HG03565 (cell line): ENCODE measurements around the gene VCX3B.
"Not testable (repeated sequence)": the region's sequence is repeated elsewhere in the genome, so short reads cannot be mapped to it uniquely, and the experiment has no call there.

Source experiments
- ATAC-seq: cut with Tn5 transposase; IDR thresholded peaks from one replicate; pipeline ENCODE4 v1.9.1; 2021; ENCODE audit warnings: mild to moderate bottlenecking, moderate library complexity; ENCODE audit not compliant: unreplicated experiment

The VCX3B gene

GRCh38 chrX:8464530-8464929 lies at the start of gene VCX3B:
Gene VCX3B (plus strand): TSS chrX:8464830. CDS start chrX:8465451, 621 bp downstream.
- ATAC-seq = not testable (repeated sequence)

GRCh38 chrX:8418301-8418700 lies 46.3 kb upstream of the VCX3B start:
- no peak for ATAC-seq

GRCh38 chrX:8424912-8425311 lies 39.7 kb upstream of the VCX3B start:
- no peak for ATAC-seq

GRCh38 chrX:8429692-8430249 lies 34.9 kb upstream of the VCX3B start:
- ATAC-seq = no peak

- ATAC-seq = no peak
Observed at GRCh38 chrX:8430444-8430843, 34.2 kb upstream of the VCX3B start.

- ATAC-seq = no peak
Observed at GRCh38 chrX:8432396-8432795, 32.2 kb upstream of the VCX3B start.

- ATAC-seq = no peak
Observed at GRCh38 chrX:8433109-8434062, 31.2 kb upstream of the VCX3B start.

- no peak for ATAC-seq
Observed at GRCh38 chrX:8447368-8447767, 17.3 kb upstream of the VCX3B start.

- not testable (repeated sequence) for ATAC-seq
Observed at GRCh38 chrX:8452343-8452742, 12.3 kb upstream of the VCX3B start.

- no peak for ATAC-seq
Observed at GRCh38 chrX:8453611-8454010, 11.0 kb upstream of the VCX3B start.

- ATAC-seq = no peak
Observed at GRCh38 chrX:8455557-8455956, 9.1 kb upstream of the VCX3B start.

- ATAC-seq = no peak
Observed at GRCh38 chrX:8462488-8462887, 2.1 kb upstream of the VCX3B start.

GRCh38 chrX:8484360-8484949 lies 19.8 kb downstream of the VCX3B start:
- no peak for ATAC-seq

GRCh38 chrX:8495036-8495435 lies 30.4 kb downstream of the VCX3B start:
- not testable (repeated sequence) for ATAC-seq

GRCh38 chrX:8500203-8500602 lies 35.6 kb downstream of the VCX3B start:
- ATAC-seq = no peak

GRCh38 chrX:8502101-8502500 lies 37.5 kb downstream of the VCX3B start:
- ATAC-seq = not testable (repeated sequence)

GRCh38 chrX:8504451-8504850 lies 39.8 kb downstream of the VCX3B start:
- ATAC-seq = no peak
